IPS-11a (cell line): ENCODE measurements around the gene THSD7A.
"Not testable (repeated sequence)": the region's sequence is repeated elsewhere in the genome, so short reads cannot be mapped to it uniquely, and the experiment has no call there.

Experiments used
- H3K4me3 ChIP-seq: one replicate; pipeline ENCODE4 v1.5.1; 2013; ENCODE audit warnings: low read depth, low read length, control low read depth

The THSD7A gene

GRCh38 chr7:11473220-11473619 lies 358.8 kb downstream of the THSD7A start:
- no peak overlapping the region for H3K4me3 ChIP-seq

- no peak overlapping the region for H3K4me3 ChIP-seq
These were observed 359.4 kb downstream of the THSD7A start for GRCh38 chr7:11472646-11473045.

- H3K4me3 ChIP-seq = no peak overlapping the region
These were observed 360.7 kb downstream of the THSD7A start for GRCh38 chr7:11471255-11471654.

- H3K4me3 ChIP-seq = no peak overlapping the region
These were observed 362.8 kb downstream of the THSD7A start for GRCh38 chr7:11469028-11469745.

GRCh38 chr7:11466517-11467105 lies 365.4 kb downstream of the THSD7A start:
- H3K4me3 ChIP-seq = no peak overlapping the region

GRCh38 chr7:11464624-11465023 lies 367.4 kb downstream of the THSD7A start:
- no peak overlapping the region for H3K4me3 ChIP-seq

- H3K4me3 ChIP-seq = no peak overlapping the region
These were observed 370.1 kb downstream of the THSD7A start for GRCh38 chr7:11461946-11462345.

GRCh38 chr7:11458736-11459483 lies 373.1 kb downstream of the THSD7A start:
- no peak overlapping the region for H3K4me3 ChIP-seq

GRCh38 chr7:11457419-11457818 lies 374.6 kb downstream of the THSD7A start:
- H3K4me3 ChIP-seq = no peak overlapping the region

GRCh38 chr7:11456574-11456973 lies 375.4 kb downstream of the THSD7A start:
- H3K4me3 ChIP-seq = no peak overlapping the region

GRCh38 chr7:11452476-11452875 lies 379.5 kb downstream of the THSD7A start:
- no peak overlapping the region for H3K4me3 ChIP-seq

- H3K4me3 ChIP-seq = no peak overlapping the region
These were observed 381.7 kb downstream of the THSD7A start for GRCh38 chr7:11450281-11450680.

GRCh38 chr7:11449316-11449715 lies 382.7 kb downstream of the THSD7A start:
- H3K4me3 ChIP-seq = no peak overlapping the region

- no peak overlapping the region for H3K4me3 ChIP-seq
These were observed 383.7 kb downstream of the THSD7A start for GRCh38 chr7:11448323-11448722.

GRCh38 chr7:11447106-11447505 lies 384.9 kb downstream of the THSD7A start:
- H3K4me3 ChIP-seq = no peak overlapping the region

- H3K4me3 ChIP-seq = not testable (repeated sequence)
These were observed 388.1 kb downstream of the THSD7A start for GRCh38 chr7:11443934-11444333.

- H3K4me3 ChIP-seq = no peak overlapping the region
These were observed 394.0 kb downstream of the THSD7A start for GRCh38 chr7:11437994-11438393.

GRCh38 chr7:11436773-11437524 lies 395.0 kb downstream of the THSD7A start:
- no peak overlapping the region for H3K4me3 ChIP-seq

GRCh38 chr7:11436316-11436715 lies 395.7 kb downstream of the THSD7A start:
- H3K4me3 ChIP-seq = no peak overlapping the region

- no peak overlapping the region for H3K4me3 ChIP-seq
These were observed 397.6 kb downstream of the THSD7A start for GRCh38 chr7:11434366-11434765.

GRCh38 chr7:11430841-11431240 lies 401.2 kb downstream of the THSD7A start:
- no peak overlapping the region for H3K4me3 ChIP-seq
